Body of pancreas (tissue), 4 donors: ENCODE results near the gene SGMS1.

Source experiments
- POLR2A ChIP-seq, 3 donors: fragments of 450-650 bp; IDR thresholded peaks; one replicate each; pipeline ENCODE4 v1.6.1; 2016; ENCODE audit warnings: antibody characterized with exemption in 3 of 3, mild to moderate bottlenecking in 2 of 3
- TF ChIP-seq, protein P1 (sequence below), 7 experiments: fragments of 450-650 bp in 4 of 7; fragments of 200-600 bp in 3 of 7; sonication (generic) in 3 of 7; IDR thresholded peaks; one replicate each; pipeline ENCODE4 v1.5.1; 2016 to 2019; ENCODE audit warnings: antibody characterized with exemption in 7 of 7

DNA sequence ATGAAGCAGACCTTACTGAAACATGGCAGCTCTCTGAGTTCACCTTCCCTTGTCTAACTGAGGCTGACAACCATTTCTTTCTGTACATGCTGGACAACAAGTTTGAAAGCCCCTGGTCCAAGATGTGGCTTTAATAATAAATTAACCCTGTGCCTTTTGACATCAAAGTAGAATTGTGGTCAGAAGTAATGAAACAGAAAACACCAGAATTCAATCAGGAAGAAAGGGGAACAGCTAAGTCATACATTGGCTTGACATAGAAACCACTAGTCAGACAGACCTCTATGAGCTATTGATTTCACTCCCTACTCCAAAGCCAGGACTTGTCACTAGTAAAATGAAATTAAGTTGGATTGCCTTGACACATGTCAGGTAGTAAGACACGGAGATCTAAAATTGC, 197.3 kb downstream of the SGMS1 start:
- TF ChIP-seq, protein P1, sequence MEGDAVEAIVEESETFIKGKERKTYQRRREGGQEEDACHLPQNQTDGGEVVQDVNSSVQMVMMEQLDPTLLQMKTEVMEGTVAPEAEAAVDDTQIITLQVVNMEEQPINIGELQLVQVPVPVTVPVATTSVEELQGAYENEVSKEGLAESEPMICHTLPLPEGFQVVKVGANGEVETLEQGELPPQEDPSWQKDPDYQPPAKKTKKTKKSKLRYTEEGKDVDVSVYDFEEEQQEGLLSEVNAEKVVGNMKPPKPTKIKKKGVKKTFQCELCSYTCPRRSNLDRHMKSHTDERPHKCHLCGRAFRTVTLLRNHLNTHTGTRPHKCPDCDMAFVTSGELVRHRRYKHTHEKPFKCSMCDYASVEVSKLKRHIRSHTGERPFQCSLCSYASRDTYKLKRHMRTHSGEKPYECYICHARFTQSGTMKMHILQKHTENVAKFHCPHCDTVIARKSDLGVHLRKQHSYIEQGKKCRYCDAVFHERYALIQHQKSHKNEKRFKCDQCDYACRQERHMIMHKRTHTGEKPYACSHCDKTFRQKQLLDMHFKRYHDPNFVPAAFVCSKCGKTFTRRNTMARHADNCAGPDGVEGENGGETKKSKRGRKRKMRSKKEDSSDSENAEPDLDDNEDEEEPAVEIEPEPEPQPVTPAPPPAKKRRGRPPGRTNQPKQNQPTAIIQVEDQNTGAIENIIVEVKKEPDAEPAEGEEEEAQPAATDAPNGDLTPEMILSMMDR (IDR thresholded peaks at IDR 0.05), result no peak
- TF ChIP-seq POLR2A (IDR thresholded peaks at IDR 0.05), result no peak
